Gastrocnemius medialis (tissue), 4 donors: Measurements from ENCODE around the gene COX4I1. TPM values are rescaled to one million over a fixed set of nuclear protein-coding genes. Genes with fewer than 3 reads are reported as not detected.
A peak's percentile ranks its signal among the peaks of the same experiment; 100 is the strongest.

Experiments
- ATAC-seq, 2 donors: fragments of 150-250 bp; one replicate each; pipeline ENCODE4 v1.9.1; 2016
- DNase-seq, 2 donors: peaks; one replicate each; pipeline ENCODE4 v3.0.0-alpha.2; 2019
- H3K27ac ChIP-seq, 4 donors: fragments of 200-600 bp; sonication (generic); 1 replicate in 1 of 4; 2 replicates in 3 of 4; pipeline ENCODE4 v1.5.1; 2016 to 2018; ENCODE audit warnings: mild to moderate bottlenecking in 2 of 4, moderate library complexity in 1 of 4
- H3K27me3 ChIP-seq, 3 donors: fragments of 200-600 bp; sonication (generic) in 2 of 3; 1 replicate in 1 of 3; 2 replicates in 2 of 3; pipeline versions ENCODE4 v1.5.1 to v1.6.0; 2016 to 2019; ENCODE audit warnings: mild to moderate bottlenecking in 1 of 3, moderate library complexity in 1 of 3
- H3K36me3 ChIP-seq, 2 donors: fragments of 200-600 bp; sonication (generic) in 1 of 2; one replicate each; pipeline ENCODE4 v1.5.1; 2017 to 2018
- H3K4me1 ChIP-seq, 2 donors: fragments of 200-600 bp; sonication (generic) in 1 of 2; one replicate each; pipeline ENCODE4 v1.5.1; 2016 to 2017; ENCODE audit warnings: mild to moderate bottlenecking in 2 of 2
- H3K4me3 ChIP-seq, 4 donors: fragments of 200-600 bp; sonication (generic) in 3 of 4; 1 replicate in 1 of 4; 2 replicates in 3 of 4; pipeline ENCODE4 v1.5.1; 2016 to 2019; ENCODE audit warnings: mild to moderate bottlenecking in 2 of 4
- H3K9me3 ChIP-seq, 3 donors: fragments of 200-600 bp; sonication (generic) in 2 of 3; 1 replicate in 1 of 3; 2 replicates in 2 of 3; pipeline ENCODE4 v1.5.1; 2016 to 2019
- CTCF ChIP-seq, 5 experiments: fragments of 450-650 bp in 3 of 5; fragments of 200-600 bp in 2 of 5; sonication (generic) in 2 of 5; IDR thresholded peaks in 4 of 5; conservative IDR thresholded peaks in 1 of 5; 1 replicate in 4 of 5; 2 replicates in 1 of 5; pipeline ENCODE4 v1.5.1; 2016 to 2019; ENCODE audit warnings: antibody characterized with exemption in 5 of 5, mild to moderate bottlenecking in 3 of 5, moderate library complexity in 3 of 5
- POLR2A ChIP-seq, 2 donors: fragments of 450-650 bp; IDR thresholded peaks; one replicate each; pipeline ENCODE4 v1.6.1; 2017; ENCODE audit warnings: antibody characterized with exemption in 2 of 2, mild to moderate bottlenecking in 2 of 2, moderate library complexity in 2 of 2
- in situ Hi-C, 4 donors: fragments of 200-750 bp; cut with MboI; loops; one replicate each; pipeline versions ENCODE4 v1.15.0 to v1.8.0; 2017; ENCODE audit warnings: low sequenced_read_pairs in 4 of 4
- intact Hi-C: fragments of 100-400 bp; cut with DNase I; formaldehyde crosslinking; loops from one replicate; pipeline ENCODE4 v1.15.1; 2023; ENCODE audit warnings: low total_unique reads
- total RNA-seq, 4 donors: library from RNA; depleted of rRNA; stranded (reverse); fragments of >200 nt; gene quantifications; one replicate each; pipeline versions ENCODE4 v1.1.0 to v1.2.3, GENCODE V29; 2016

COX4I1 gene
- total RNA-seq, 4 donors from 2014 or later: 666 to 782 (median 689) TPM

GRCh38 chr16:85782451-85782850 lies 17.0 kb upstream of the COX4I1 start:
- TF ChIP-seq CTCF (IDR thresholded peaks at IDR 0.05 in 4 of 5, conservative IDR thresholded peaks at IDR 0.05 in 1 of 5) (no peak), POLR2A (IDR thresholded peaks at IDR 0.05) (no peak)
- intact Hi-C loops (no loop called here), in situ Hi-C loops (no loop called here)
- ATAC-seq (peak in 1 of 2 donors; percentile 47), DNase-seq (no peak)
- no peak overlapping the region for H3K4me3 ChIP-seq
- H3K9me3 ChIP-seq: no peaks in the 10 kb centered on the region
- H3K4me1 ChIP-seq: peaks cover 9 to 12% of the 10 kb centered on the region in 2 donors
- peak overlapping the region in 2 of 4 donors; percentile 29 to 35 for H3K27ac ChIP-seq
- no peaks in the 10 kb centered on the region for H3K27me3 ChIP-seq
- H3K36me3 ChIP-seq: peaks cover 0 to 49% of the 10 kb centered on the region in 2 donors

GRCh38 chr16:85783441-85783840 lies 16.1 kb upstream of the COX4I1 start:
- no peak overlapping the region for H3K4me3 ChIP-seq
- peaks cover 9 to 12% of the 10 kb centered on the region in 2 donors for H3K4me1 ChIP-seq
- no peak overlapping the region for H3K27ac ChIP-seq
- peaks cover 0 to 49% of the 10 kb centered on the region in 2 donors for H3K36me3 ChIP-seq
- TF ChIP-seq POLR2A (IDR thresholded peaks at IDR 0.05): no peak
- no peak for TF ChIP-seq CTCF (IDR thresholded peaks at IDR 0.05 in 4 of 5, conservative IDR thresholded peaks at IDR 0.05 in 1 of 5)
- no peak for DNase-seq
- no peaks in the 10 kb centered on the region for H3K27me3 ChIP-seq
- no peaks in the 10 kb centered on the region for H3K9me3 ChIP-seq
- in situ Hi-C loops: no loop called here
- intact Hi-C loops: no loop called here
- no peak for ATAC-seq

GRCh38 chr16:85784813-85785212 lies 14.7 kb upstream of the COX4I1 start:
- Histone ChIP-seq H3K4me1 (peaks cover 9 to 12% of the 10 kb centered on the region in 2 donors), H3K27me3 (no peaks in the 10 kb centered on the region), H3K9me3 (no peaks in the 10 kb centered on the region), H3K27ac (no peak overlapping the region), H3K36me3 (peaks cover 0 to 40% of the 10 kb centered on the region in 2 donors), H3K4me3 (no peak overlapping the region)
- ATAC-seq: no peak
- in situ Hi-C loops: no loop called here
- no peak for TF ChIP-seq CTCF (IDR thresholded peaks at IDR 0.05 in 4 of 5, conservative IDR thresholded peaks at IDR 0.05 in 1 of 5)
- TF ChIP-seq POLR2A (IDR thresholded peaks at IDR 0.05): no peak
- no peak for DNase-seq
- intact Hi-C loops: no loop called here

GRCh38 chr16:85785927-85786326 lies 13.6 kb upstream of the COX4I1 start:
- Histone ChIP-seq H3K4me3 (no peak overlapping the region), H3K9me3 (no peaks in the 10 kb centered on the region), H3K36me3 (peaks cover 0 to 29% of the 10 kb centered on the region in 2 donors), H3K27me3 (no peaks in the 10 kb centered on the region), H3K4me1 (peaks cover 9 to 12% of the 10 kb centered on the region in 2 donors), H3K27ac (no peak overlapping the region)
- ATAC-seq (no peak), DNase-seq (no peak)
- in situ Hi-C loops (no loop called here), intact Hi-C loops (no loop called here)
- TF ChIP-seq POLR2A (IDR thresholded peaks at IDR 0.05): no peak
- no peak for TF ChIP-seq CTCF (IDR thresholded peaks at IDR 0.05 in 4 of 5, conservative IDR thresholded peaks at IDR 0.05 in 1 of 5)

GRCh38 chr16:85788819-85789218 lies 10.7 kb upstream of the COX4I1 start:
- Histone ChIP-seq H3K27ac (no peak overlapping the region), H3K9me3 (no peaks in the 10 kb centered on the region), H3K4me1 (no peaks in the 10 kb centered on the region), H3K4me3 (no peak overlapping the region), H3K27me3 (no peaks in the 10 kb centered on the region), H3K36me3 (peaks cover 0 to 25% of the 10 kb centered on the region in 2 donors)
- intact Hi-C loops: no loop called here
- in situ Hi-C loops: no loop called here
- ATAC-seq (no peak), DNase-seq (no peak)
- TF ChIP-seq POLR2A (IDR thresholded peaks at IDR 0.05) (no peak), CTCF (IDR thresholded peaks at IDR 0.05 in 4 of 5, conservative IDR thresholded peaks at IDR 0.05 in 1 of 5) (no peak)
